ENCODE results near the gene CAMTA1.

CAMTA1 gene

GRCh38 chr1:7222695-7223015 is 437.4 kb downstream of the CAMTA1 start:
- DNase-seq (no peak), ATAC-seq (ENCODE audit: insufficient read depth, low read depth) (no peak)
- H3K36me3 ChIP-seq (ENCODE audit: insufficient read depth, low read length): no peaks in the 10 kb centered on the region
- H3K27me3 ChIP-seq (ENCODE audit: insufficient read depth, low read length, poor library complexity): no peaks in the 10 kb centered on the region
- H4K20me1 ChIP-seq (ENCODE audit: insufficient read depth, low read length): peaks cover 8% of the 10 kb centered on the region; the same call in 1 of the 2 replicates
- no peak overlapping the region for H3K4me3 ChIP-seq (ENCODE audit: low read depth in 1 of 2, low read length in 2 of 2)
- no peak overlapping the region for H2AFZ ChIP-seq (ENCODE audit: low read depth, low read length)
- no peaks in the 10 kb centered on the region for H3K79me2 ChIP-seq (ENCODE audit: insufficient read depth, low read length)
- H3K4me1 ChIP-seq (ENCODE audit: insufficient read depth, low read length): no peaks in the 10 kb centered on the region
- no peak overlapping the region for H3K9ac ChIP-seq (ENCODE audit: low read depth, low read length)
- H3K27ac ChIP-seq (ENCODE audit: low read length): no peak overlapping the region
- no peak overlapping the region for H3K4me2 ChIP-seq (ENCODE audit: insufficient read depth, low read length)
- no peaks in the 10 kb centered on the region for H3K9me3 ChIP-seq (ENCODE audit: insufficient read depth, low read length, severe bottlenecking)
- TF ChIP-seq EZH2 (IDR thresholded peaks at IDR 0.05; ENCODE audit: borderline replicate concordance, low read depth, low read length, severe bottlenecking) (no peak), CTCF (IDR thresholded peaks at IDR 0.05; ENCODE audit: borderline replicate concordance, extremely low read depth, low read length, poor library complexity, severe bottlenecking) (no peak)

- DNase-seq (no peak), ATAC-seq (ENCODE audit: insufficient read depth, low read depth) (no peak)
- no peak overlapping the region for H3K4me2 ChIP-seq (ENCODE audit: insufficient read depth, low read length)
- no peak for TF ChIP-seq EZH2 (IDR thresholded peaks at IDR 0.05; ENCODE audit: borderline replicate concordance, low read depth, low read length, severe bottlenecking)
- no peak for TF ChIP-seq CTCF (IDR thresholded peaks at IDR 0.05; ENCODE audit: borderline replicate concordance, extremely low read depth, low read length, poor library complexity, severe bottlenecking)
- H2AFZ ChIP-seq (ENCODE audit: low read depth, low read length): no peak overlapping the region
- H3K4me1 ChIP-seq (ENCODE audit: insufficient read depth, low read length): no peaks in the 10 kb centered on the region
- no peaks in the 10 kb centered on the region for H3K27me3 ChIP-seq (ENCODE audit: insufficient read depth, low read length, poor library complexity)
- no peak overlapping the region for H3K4me3 ChIP-seq (ENCODE audit: low read depth in 1 of 2, low read length in 2 of 2)
- no peak overlapping the region for H3K9ac ChIP-seq (ENCODE audit: low read depth, low read length)
- peaks cover 8% of the 10 kb centered on the region; the same call in 1 of the 2 replicates for H4K20me1 ChIP-seq (ENCODE audit: insufficient read depth, low read length)
- no peaks in the 10 kb centered on the region for H3K36me3 ChIP-seq (ENCODE audit: insufficient read depth, low read length)
- no peaks in the 10 kb centered on the region for H3K9me3 ChIP-seq (ENCODE audit: insufficient read depth, low read length, severe bottlenecking)
- no peaks in the 10 kb centered on the region for H3K79me2 ChIP-seq (ENCODE audit: insufficient read depth, low read length)
- no peak overlapping the region for H3K27ac ChIP-seq (ENCODE audit: low read length)
Observed at GRCh38 chr1:7223334-7224080, 438.3 kb downstream of the CAMTA1 start.

- peaks cover 8% of the 10 kb centered on the region; the same call in 1 of the 2 replicates for H4K20me1 ChIP-seq (ENCODE audit: insufficient read depth, low read length)
- no peak overlapping the region for H2AFZ ChIP-seq (ENCODE audit: low read depth, low read length)
- H3K4me2 ChIP-seq (ENCODE audit: insufficient read depth, low read length): no peak overlapping the region
- H3K4me1 ChIP-seq (ENCODE audit: insufficient read depth, low read length): no peaks in the 10 kb centered on the region
- no peak for DNase-seq
- TF ChIP-seq EZH2 (IDR thresholded peaks at IDR 0.05; ENCODE audit: borderline replicate concordance, low read depth, low read length, severe bottlenecking): no peak
- TF ChIP-seq CTCF (IDR thresholded peaks at IDR 0.05; ENCODE audit: borderline replicate concordance, extremely low read depth, low read length, poor library complexity, severe bottlenecking): no peak
- no peak overlapping the region for H3K27ac ChIP-seq (ENCODE audit: low read length)
- H3K9me3 ChIP-seq (ENCODE audit: insufficient read depth, low read length, severe bottlenecking): no peaks in the 10 kb centered on the region
- no peak overlapping the region for H3K9ac ChIP-seq (ENCODE audit: low read depth, low read length)
- H3K4me3 ChIP-seq (ENCODE audit: low read depth in 1 of 2, low read length in 2 of 2): no peak overlapping the region
- no peaks in the 10 kb centered on the region for H3K79me2 ChIP-seq (ENCODE audit: insufficient read depth, low read length)
- no peak for ATAC-seq (ENCODE audit: insufficient read depth, low read depth)
- no peaks in the 10 kb centered on the region for H3K36me3 ChIP-seq (ENCODE audit: insufficient read depth, low read length)
- H3K27me3 ChIP-seq (ENCODE audit: insufficient read depth, low read length, poor library complexity): no peaks in the 10 kb centered on the region
Observed at GRCh38 chr1:7224081-7224534, 438.9 kb downstream of the CAMTA1 start.

All from DND-41 (cell line).